H1 (cell line): ENCODE measurements around the gene GDAP1L1. TPM values are rescaled to one million over a fixed set of nuclear protein-coding genes. Genes with fewer than 3 reads are reported as not detected.

Experiments
- CTCF ChIA-PET: fragments of 300-600 bp; sonication (Branson Sonifier 250); formaldehyde crosslinking; loops from one replicate; lab custom pipeline; 2021; ENCODE audit not compliant: partially characterized antibody; lab: Charles Lee
- POLR2A ChIA-PET: fragments of 300-600 bp; sonication (Branson Sonifier 250); formaldehyde crosslinking; loops from one replicate; lab custom pipeline; 2021; ENCODE audit warnings: inconsistent platforms; ENCODE audit not compliant: partially characterized antibody; lab: Charles Lee
- DNase-seq, 2 experiments: peaks; one replicate each; pipeline versions ENCODE4 v3.0.0 to v3.0.0-alpha.2; 2010 to 2022; ENCODE audit warnings: low spot score in 2 of 2, low read depth in 1 of 2, mixed read lengths in 1 of 2
- FAIRE-seq: peaks from 2 replicates; lab custom pipeline; 2011; peaks lifted over from hg19 to GRCh38; lab: Jason Lieb, UNC
- H2AFZ ChIP-seq: 2 replicates; pipeline ENCODE4 v1.8.1; 2012; ENCODE audit warnings: low read length, inconsistent platforms
- H2AK5ac ChIP-seq: 2 replicates; pipeline ENCODE4 v1.6.1; 2013; ENCODE audit warnings: low read depth, low read length
- H2BK120ac ChIP-seq: replicated peaks from 2 replicates; pipeline ENCODE3; 2013; ENCODE audit warnings: low read depth, low read length, inconsistent platforms
- H2BK12ac ChIP-seq: 2 replicates; pipeline ENCODE4 v1.6.1; 2013; ENCODE audit warnings: low read depth, low read length
- H2BK15ac ChIP-seq: 2 replicates; pipeline ENCODE4 v1.6.1; 2013; ENCODE audit warnings: low read length
- H2BK20ac ChIP-seq: 2 replicates; pipeline ENCODE4 v1.6.1; 2013; ENCODE audit warnings: low read length
- H2BK5ac ChIP-seq: 2 replicates; pipeline ENCODE4 v1.6.1; 2013; ENCODE audit warnings: low read depth, low read length
- H3K14ac ChIP-seq: 2 replicates; pipeline ENCODE4 v1.6.1; 2013; ENCODE audit warnings: inconsistent platforms; ENCODE audit not compliant: insufficient read length
- H3K18ac ChIP-seq: 2 replicates; pipeline ENCODE4 v1.6.1; 2013; ENCODE audit warnings: low read length; ENCODE audit errors: extremely low read depth
- H3K23ac ChIP-seq: 2 replicates; pipeline ENCODE4 v1.6.1; 2013; ENCODE audit warnings: inconsistent platforms; ENCODE audit not compliant: insufficient read length
- H3K23me2 ChIP-seq: 2 replicates; pipeline ENCODE4 v1.6.1; 2013; ENCODE audit warnings: low read depth, low read length
- H3K27ac ChIP-seq: 2 replicates; pipeline ENCODE4 v1.6.1; 2011; ENCODE audit warnings: low read depth, low read length, inconsistent platforms
- H3K27me3 ChIP-seq, 4 experiments: replicated peaks in 1 of 4; 1 replicate in 1 of 4; 2 replicates in 3 of 4; pipeline versions ENCODE4 v1.6.1 to v1.8.1; 2011 to 2013; ENCODE audit warnings: low read length in 3 of 4, mild to moderate bottlenecking in 3 of 4, inconsistent platforms in 2 of 4, mixed read lengths in 2 of 4, moderate library complexity in 1 of 4; ENCODE audit not compliant: control insufficient read depth in 3 of 4, insufficient read depth in 3 of 4; ENCODE audit errors: extremely low read depth in 1 of 4
- H3K36me3 ChIP-seq, 4 experiments: 2 replicates each; pipeline versions ENCODE4 v1.6.1 to v1.8.1; 2011 to 2013; ENCODE audit warnings: mild to moderate bottlenecking in 4 of 4, low read length in 3 of 4, moderate library complexity in 2 of 4, control low read depth in 1 of 4, inconsistent platforms in 1 of 4; ENCODE audit not compliant: insufficient read depth in 4 of 4, control insufficient read depth in 2 of 4
- H3K4ac ChIP-seq: replicated peaks from 2 replicates; pipeline ENCODE3; 2013; ENCODE audit warnings: low read length, low read depth, mixed read lengths, inconsistent platforms; ENCODE audit not compliant: insufficient read length
- H3K4me1 ChIP-seq, 4 experiments: replicated peaks in 1 of 4; 1 replicate in 1 of 4; 2 replicates in 3 of 4; pipeline versions ENCODE4 v1.6.1 to v1.8.1; 2011 to 2013; ENCODE audit warnings: low read length in 3 of 4, inconsistent platforms in 2 of 4, mixed read lengths in 1 of 4; ENCODE audit not compliant: insufficient read depth in 4 of 4, control insufficient read depth in 3 of 4
- H3K4me2 ChIP-seq, 2 experiments: 2 replicates each; pipeline versions ENCODE4 v1.6.1 to v1.8.1; 2011 to 2013; ENCODE audit warnings: low read depth in 2 of 2, low read length in 2 of 2, control low read depth in 1 of 2, inconsistent platforms in 1 of 2, mild to moderate bottlenecking in 1 of 2; ENCODE audit not compliant: insufficient read depth in 1 of 2
- H3K4me3 ChIP-seq, 4 experiments: fragments of 200-600, 300-600 bp in 1 of 4; sonication (generic), shearing (Covaris generic), sonication (Bioruptor Twin) in 1 of 4; 2 replicates each; pipeline versions ENCODE4 v1.5.1 to v1.8.1; 2011 to 2016; ENCODE audit warnings: low read length in 4 of 4, low read depth in 3 of 4, control low read depth in 2 of 4, inconsistent platforms in 2 of 4, mild to moderate bottlenecking in 2 of 4, mixed read lengths in 1 of 4, moderate library complexity in 1 of 4; ENCODE audit not compliant: insufficient read depth in 2 of 4; ENCODE audit errors: extremely low read depth in 1 of 4
- H3K56ac ChIP-seq: replicated peaks from 2 replicates; pipeline ENCODE3; 2013; ENCODE audit warnings: low read depth, mild to moderate bottlenecking, mixed read lengths, low read length, inconsistent platforms; ENCODE audit not compliant: insufficient read length
- H3K79me1 ChIP-seq: 2 replicates; pipeline ENCODE4 v1.6.1; 2013; ENCODE audit warnings: low read depth, low read length, control low read depth
- H3K79me2 ChIP-seq, 2 experiments: 2 replicates each; pipeline versions ENCODE4 v1.6.1 to v1.8.1; 2012 to 2013; ENCODE audit warnings: low read length in 2 of 2, mild to moderate bottlenecking in 2 of 2, inconsistent platforms in 1 of 2; ENCODE audit not compliant: insufficient read depth in 2 of 2, control insufficient read depth in 1 of 2
- H3K9ac ChIP-seq, 4 experiments: replicated peaks in 1 of 4; 1 replicate in 1 of 4; 2 replicates in 3 of 4; pipeline versions ENCODE4 v1.6.1 to v1.8.1; 2011 to 2013; ENCODE audit warnings: low read depth in 3 of 4, low read length in 3 of 4, control low read depth in 2 of 4, mild to moderate bottlenecking in 2 of 4, moderate library complexity in 2 of 4, inconsistent platforms in 1 of 4; ENCODE audit errors: extremely low read depth in 1 of 4
- H3K9me3 ChIP-seq, 2 experiments: 2 replicates each; pipeline versions ENCODE4 v1.6.1 to v1.8.1; 2012 to 2013; ENCODE audit warnings: mild to moderate bottlenecking in 2 of 2, moderate library complexity in 2 of 2, control low read depth in 1 of 2, inconsistent platforms in 1 of 2, low read depth in 1 of 2, low read length in 1 of 2, mixed read lengths in 1 of 2; ENCODE audit not compliant: insufficient read depth in 2 of 2
- H4K20me1 ChIP-seq, 2 experiments: replicated peaks in 1 of 2; 2 replicates each; pipeline versions ENCODE3 to v1.8.1; 2011 to 2013; ENCODE audit warnings: inconsistent platforms in 2 of 2, low read length in 2 of 2, mild to moderate bottlenecking in 1 of 2; ENCODE audit not compliant: insufficient read depth in 2 of 2, control insufficient read depth in 1 of 2
- H4K5ac ChIP-seq: 2 replicates; pipeline ENCODE4 v1.6.1; 2013; ENCODE audit warnings: low read length, low read depth, mixed read lengths, inconsistent platforms; ENCODE audit not compliant: insufficient read length
- H4K8ac ChIP-seq: 2 replicates; pipeline ENCODE4 v1.8.0; 2013; ENCODE audit warnings: mild to moderate bottlenecking, moderate library complexity, low read length, inconsistent platforms; ENCODE audit not compliant: insufficient read depth; ENCODE audit errors: extremely low read depth
- H4K91ac ChIP-seq: replicated peaks from 2 replicates; pipeline ENCODE3; 2013; ENCODE audit warnings: low read length, mixed read lengths, inconsistent platforms; ENCODE audit not compliant: insufficient read length
- CEBPB ChIP-seq: IDR thresholded peaks from 2 replicates; pipeline ENCODE4 v1.6.1; 2012; ENCODE audit warnings: low read depth, low read length
- CHD1 ChIP-seq: IDR thresholded peaks from 2 replicates; pipeline ENCODE4 v1.6.1; 2012; ENCODE audit warnings: low read depth, low read length, improper control_type of control experiment
- EZH2 ChIP-seq: fragments of 200-600 bp; sonication (generic); IDR thresholded peaks from 2 replicates; pipeline ENCODE4 v1.7.1; 2012; ENCODE audit warnings: low read depth, mild to moderate bottlenecking, moderate library complexity, low read length, inconsistent platforms; ENCODE audit not compliant: severe bottlenecking
- KDM5A ChIP-seq: fragments of 200-600 bp; IDR thresholded peaks from 2 replicates; pipeline ENCODE4 v1.7.1; 2012; ENCODE audit warnings: mild to moderate bottlenecking, low read length, inconsistent platforms, mixed read lengths
- MAFK ChIP-seq: IDR thresholded peaks from 2 replicates; pipeline ENCODE4 v1.6.1; 2012; ENCODE audit warnings: low read depth, mild to moderate bottlenecking, improper control_type of control experiment, low read length
- PHF8 ChIP-seq: fragments of 200-600 bp; sonication (generic); conservative IDR thresholded peaks from 2 replicates; pipeline ENCODE4 v1.7.1; 2012; ENCODE audit warnings: low read depth, mild to moderate bottlenecking, inconsistent platforms, low read length, moderate library complexity
- POLR2A ChIP-seq, 2 experiments: IDR thresholded peaks; 1 replicate in 1 of 2; 2 replicates in 1 of 2; pipeline ENCODE4 v1.6.1; 2011; ENCODE audit warnings: low read depth in 2 of 2, low read length in 2 of 2, mild to moderate bottlenecking in 2 of 2; ENCODE audit errors: control extremely low read depth in 1 of 2
- POLR2AphosphoS5 ChIP-seq: IDR thresholded peaks from 2 replicates; pipeline ENCODE4 v1.6.1; 2011; ENCODE audit warnings: low read depth, low read length
- SAP30 ChIP-seq: fragments of 300-600 bp; sonication (generic); IDR thresholded peaks from 2 replicates; pipeline ENCODE4 v1.7.1; 2012; ENCODE audit warnings: low read length, moderate library complexity, mild to moderate bottlenecking, inconsistent platforms; ENCODE audit not compliant: insufficient read depth, insufficient replicate concordance
- SIRT6 ChIP-seq: IDR thresholded peaks from one replicate; pipeline ENCODE4 v1.7.1; 2012; ENCODE audit warnings: low read length, inconsistent platforms
- SP1 ChIP-seq: IDR thresholded peaks from 2 replicates; pipeline ENCODE4 v1.6.1; 2011; ENCODE audit warnings: low read depth, low read length
- SP2 ChIP-seq: IDR thresholded peaks from 2 replicates; pipeline ENCODE4 v1.6.1; 2012; ENCODE audit warnings: mild to moderate bottlenecking, low read length, inconsistent platforms
- TCF12 ChIP-seq: IDR thresholded peaks from 2 replicates; pipeline ENCODE4 v1.6.1; 2011; ENCODE audit warnings: low read depth, mild to moderate bottlenecking, low read length
- WGBS, 2 experiments: shearing (Covaris generic) in 1 of 2; methylation state at CpG; one replicate each; pipeline versions ENCODE4 v1.1.6 to v1.1.7; 2013 to 2015; ENCODE audit warnings: low lambda C conversion rate in 2 of 2, mixed read lengths in 2 of 2, inconsistent platforms in 1 of 2, low coverage in 1 of 2, missing lambda C conversion rate in 1 of 2; ENCODE audit not compliant: insufficient replicate concordance in 2 of 2, insufficient coverage in 1 of 2, insufficient read length in 1 of 2; ENCODE audit errors: extremely low coverage in 1 of 2, missing lambda C conversion rate in 1 of 2; 5-methylcytosine and 5-hydroxymethylcytosine counted together
- polyA plus RNA-seq, 7 experiments: library from polyadenylated mRNA; depleted of rRNA in 3 of 7; stranded (reverse) in 5 of 7; unstranded in 2 of 7; fragments of >200 nt in 5 of 7; fragments of 200-250 nt in 2 of 7; gene quantifications; 1 replicate in 5 of 7; 2 replicates in 1 of 7; 4 replicates in 1 of 7; pipeline versions ENCODE4 v1.2.1 to v1.2.3, GENCODE V29; 2011 to 2013; ENCODE audit warnings: missing spikeins in 2 of 7, mixed read lengths in 2 of 7
- total RNA-seq: library from RNA; stranded (reverse); fragmentation: NEBNext Ultra II Directional; extraction: Animal tissue kit (Norgen Biotek cat#: 25700); gene quantifications from 2 replicates; pipeline ENCODE4 v1.2.1, GENCODE V29; 2021

Gene GDAP1L1
- total and polyA plus RNA-seq, 2 of the 8 experiments (the other 6 are each of a cell fraction or from before 2014, with no cell fraction given): 8.5 to 63.1 TPM

DNA sequence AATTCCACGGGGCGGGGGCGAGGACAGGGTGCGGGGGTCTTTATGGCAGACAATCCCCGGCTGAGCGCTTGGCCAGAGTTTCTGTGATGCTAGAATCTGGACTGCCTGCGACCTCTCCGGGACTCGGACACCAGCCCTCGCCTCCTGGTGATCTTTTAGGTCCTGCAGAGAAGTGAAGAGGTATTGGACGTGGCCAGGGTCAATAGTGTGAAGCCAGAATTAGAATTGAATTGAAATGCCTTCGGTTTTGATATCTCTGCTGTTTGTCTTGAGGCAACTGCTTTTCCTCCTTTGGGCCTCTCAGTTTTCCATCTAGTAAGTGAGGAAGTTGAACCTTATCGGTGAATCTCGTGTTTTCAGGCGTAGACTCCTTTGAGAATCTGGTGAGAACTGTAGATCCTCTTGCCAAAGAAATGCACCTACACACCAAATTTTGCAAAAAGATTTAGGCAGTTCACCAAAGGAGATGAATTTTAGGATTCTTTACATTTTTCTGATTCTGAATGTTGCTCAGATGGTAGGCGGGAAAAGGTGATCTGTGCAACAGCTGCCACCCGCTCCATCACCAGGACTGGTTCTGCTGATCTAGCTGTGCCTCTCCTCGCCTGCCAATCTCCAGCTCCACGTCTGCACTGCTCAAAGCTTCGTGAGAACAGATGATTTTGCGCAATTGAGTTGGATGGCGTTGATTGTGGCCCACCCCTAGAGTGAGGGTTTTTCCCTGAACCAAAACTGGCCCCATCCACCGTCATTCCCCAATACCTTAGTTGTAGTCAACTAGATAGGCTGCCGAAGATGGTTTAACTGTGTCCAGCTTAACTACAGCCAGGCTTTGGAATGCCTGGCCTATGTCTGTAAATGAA lies 35.7 kb upstream of the GDAP1L1 start:
- ChIA-PET CTCF (interaction anchor here (0.8 to 11.2 kb wide), 8 partner anchors 9 to 178 kb away, joined by 3 to 153 read pairs (median 5); partner anchors contain the start of gene FITM2), POLR2A (interaction anchor here (0.6 to 1.2 kb wide), 2 partner anchors 10 to 13 kb away, joined by 3 read pairs; no protein-coding TSS in a partner anchor)
- H3K36me3 ChIP-seq: no peaks in the 10 kb centered on the region; a peak in 1 of 8 replicates
- H3K4ac ChIP-seq: no peak overlapping the region
- peak overlapping the region; percentile 79 for H3K27ac ChIP-seq
- peaks cover 4 to 6% of the 10 kb centered on the region in 2 experiments for H4K20me1 ChIP-seq
- H3K9me3 ChIP-seq: no peaks in the 10 kb centered on the region
- peak overlapping the region; percentile 87 to 99 (median 97) for H3K4me3 ChIP-seq
- H3K79me2 ChIP-seq: peaks cover 11 to 44% of the 10 kb centered on the region in 2 experiments
- H2BK20ac ChIP-seq: no peak overlapping the region
- H4K91ac ChIP-seq: no peak overlapping the region
- peaks cover 1 to 6% (median 5%) of the 10 kb centered on the region in 4 experiments for H3K4me1 ChIP-seq
- no peak for FAIRE-seq
- no peaks in the 10 kb centered on the region for H3K27me3 ChIP-seq
- H3K79me1 ChIP-seq: peaks cover 5% of the 10 kb centered on the region
- H2AK5ac ChIP-seq: no peak overlapping the region
- peak overlapping the region; percentile 1; the same call in 1 of the 2 replicates for H2AFZ ChIP-seq
- no peak overlapping the region for H3K56ac ChIP-seq
- H3K18ac ChIP-seq: no peak overlapping the region; the same call in 1 of the 2 replicates
- H2BK5ac ChIP-seq: peak overlapping the region; percentile 80
- WGBS, 2 experiments: 20% methylated on average over 24 of the region's 24 CpGs; no CpG with 5 or more reads in 1 of the 2 experiments
- H3K9ac ChIP-seq: peak overlapping the region; percentile 64 to 85 (median 68)
- 0 out of 2 replicates have a peak overlapping the region, but pooled peaks have one; percentile 22 for H2BK15ac ChIP-seq
- no peak overlapping the region for H3K14ac ChIP-seq
- peak overlapping the region; percentile 88 to 95 for H3K4me2 ChIP-seq
- H3K23ac ChIP-seq: no peak overlapping the region
- no peak for DNase-seq
- H3K23me2 ChIP-seq: peaks cover 8% of the 10 kb centered on the region
- H2BK12ac ChIP-seq: no peak overlapping the region; the same call in 1 of the 2 replicates
- no peak overlapping the region for H2BK120ac ChIP-seq
- no peak overlapping the region for H4K5ac ChIP-seq
- peak overlapping the region; percentile 93 for H4K8ac ChIP-seq
- TF ChIP-seq SP2 (no peak), CEBPB (no peak), MAFK (no peak), EZH2 (no peak), POLR2AphosphoS5 (peak; percentile 62; the same call in 1 of the 2 replicates), CHD1 (peak; percentile 48; the same call in 1 of the 2 replicates), PHF8 (peak; percentile 22), SIRT6 (no peak), SAP30 (no peak), POLR2A (IDR thresholded peaks at IDR 0.05; ENCODE audit: control extremely low read depth in 1 of 2, low read depth in 2 of 2, low read length in 2 of 2) (no peak), TCF12 (no peak), SP1 (no peak), KDM5A (no peak)
